Measurements from ENCODE around the gene RNLS.

The RNLS gene

GRCh38 chr10:88389456-88389855 is 193.7 kb downstream of the RNLS start:
- Histone ChIP-seq H3K27ac (ENCODE audit: extremely low read depth, low read depth, low read length) (no peak overlapping the region), H3K9me3 (ENCODE audit: control insufficient read depth, insufficient read depth, low read depth, low read length) (no peaks in the 10 kb centered on the region), H3K4me3 (ENCODE audit: low read depth, low read length) (no peak overlapping the region), H3K4me1 (ENCODE audit: control insufficient read depth, insufficient read depth, low read length) (peaks cover 27% of the 10 kb centered on the region), H3K36me3 (ENCODE audit: control insufficient read depth in 2 of 2, insufficient read depth in 1 of 2, low read length in 2 of 2) (no peaks in the 10 kb centered on the region)
- POLR2A ChIA-PET = interaction anchor here (1.3 kb wide), 1 partner anchor 527 kb away, joined by 4 read pairs; no protein-coding TSS in a partner anchor
- CTCF ChIA-PET = interaction anchor here (0.6 to 3.1 kb wide), 29 partner anchors 8 to 538 kb away, joined by 3 to 26 read pairs (median 4); no protein-coding TSS in a partner anchor
- TF ChIP-seq ZNF654 (tag by site-specific recombination; IDR thresholded peaks at IDR 0.05; ENCODE audit: low read depth) = peak; percentile 48
- no peak for TF ChIP-seq ZIC2 (tag by site-specific recombination; IDR thresholded peaks at IDR 0.05)

- peak overlapping the region; percentile 52; the same call in 1 of the 2 replicates for H3K27ac ChIP-seq (ENCODE audit: extremely low read depth, low read depth, low read length)
- ChIA-PET CTCF (interaction anchor here (0.7 to 3.1 kb wide), 13 partner anchors 10 to 616 kb away, joined by 3 to 26 read pairs (median 4); no protein-coding TSS in a partner anchor), POLR2A (interaction anchor here (1.6 kb wide), 1 partner anchor 525 kb away, joined by 10 read pairs; the partner anchor contains the start of genes KLLN and PTEN)
- TF ChIP-seq PRDM10 (tag by site-specific recombination; IDR thresholded peaks at IDR 0.05) (peak; percentile 55; the same call in 1 of the 2 replicates), ZXDB (tag by site-specific recombination; IDR thresholded peaks at IDR 0.05) (no peak)
- H3K36me3 ChIP-seq (ENCODE audit: control insufficient read depth in 2 of 2, insufficient read depth in 1 of 2, low read length in 2 of 2) = no peaks in the 10 kb centered on the region
- no peak overlapping the region for H3K4me3 ChIP-seq (ENCODE audit: low read depth, low read length)
- peaks cover 27% of the 10 kb centered on the region for H3K4me1 ChIP-seq (ENCODE audit: control insufficient read depth, insufficient read depth, low read length)
- H3K9me3 ChIP-seq (ENCODE audit: control insufficient read depth, insufficient read depth, low read depth, low read length) = no peaks in the 10 kb centered on the region
Observed at GRCh38 chr10:88388324-88388723, 194.8 kb downstream of the RNLS start.

- Histone ChIP-seq H3K27ac (ENCODE audit: extremely low read depth, low read depth, low read length) (peak overlapping the region; percentile 60), H3K9me3 (ENCODE audit: control insufficient read depth, insufficient read depth, low read depth, low read length) (no peaks in the 10 kb centered on the region), H3K36me3 (ENCODE audit: control insufficient read depth in 2 of 2, insufficient read depth in 1 of 2, low read length in 2 of 2) (no peaks in the 10 kb centered on the region; a peak in 1 of 3 replicates), H3K4me1 (ENCODE audit: control insufficient read depth, insufficient read depth, low read length) (peaks cover 27% of the 10 kb centered on the region), H3K4me3 (ENCODE audit: low read depth, low read length) (no peak overlapping the region)
- POLR2A ChIA-PET = interaction anchor here (0.7 to 1.6 kb wide), 3 partner anchors 207 to 525 kb away, joined by 3 to 12 read pairs (median 10); partner anchors contain the start of genes KLLN and PTEN
- CTCF ChIA-PET = interaction anchor here (0.7 to 1.9 kb wide), 3 partner anchors 165 to 536 kb away, joined by 3 to 8 read pairs (median 3); no protein-coding TSS in a partner anchor
- peak; percentile 62; the same call in 1 of the 2 replicates for TF ChIP-seq ZNF660 (tag by site-specific recombination; IDR thresholded peaks at IDR 0.05)
- TF ChIP-seq ZEB2 (tag by site-specific recombination; IDR thresholded peaks at IDR 0.05) = no peak
- 0 out of 2 replicates have a peak, but pooled peaks have one; percentile 16 for TF ChIP-seq ZNF366 (tag by site-specific recombination; conservative IDR thresholded peaks at IDR 0.05)
- TF ChIP-seq SP2 (tag by site-specific recombination; IDR thresholded peaks at IDR 0.05) = peak; percentile 69
- 0 out of 2 replicates have a peak, but pooled peaks have one; percentile 11 for TF ChIP-seq PRDM1 (tag by site-specific recombination; IDR thresholded peaks at IDR 0.05)
- no peak for TF ChIP-seq KLF7 (tag by site-specific recombination; IDR thresholded peaks at IDR 0.05; ENCODE audit: borderline replicate concordance)
- peak; percentile 70; the same call in 1 of the 2 replicates for TF ChIP-seq MZF1 (tag by site-specific recombination; IDR thresholded peaks at IDR 0.05; ENCODE audit: borderline replicate concordance)
- peak; percentile 94 for TF ChIP-seq PRDM10 (tag by site-specific recombination; IDR thresholded peaks at IDR 0.05)
- TF ChIP-seq ZNF23 (tag by site-specific recombination; IDR thresholded peaks at IDR 0.05; ENCODE audit: borderline replicate concordance) = no peak
- peak; percentile 16; the same call in 1 of the 2 replicates for TF ChIP-seq SP3 (tag by site-specific recombination; IDR thresholded peaks at IDR 0.05)
- peak; percentile 77 for TF ChIP-seq ZNF362 (tag by site-specific recombination; IDR thresholded peaks at IDR 0.05)
- no peak for TF ChIP-seq ZBTB7A (tag by site-specific recombination; IDR thresholded peaks at IDR 0.05; ENCODE audit: low read depth)
- TF ChIP-seq, protein P1, sequence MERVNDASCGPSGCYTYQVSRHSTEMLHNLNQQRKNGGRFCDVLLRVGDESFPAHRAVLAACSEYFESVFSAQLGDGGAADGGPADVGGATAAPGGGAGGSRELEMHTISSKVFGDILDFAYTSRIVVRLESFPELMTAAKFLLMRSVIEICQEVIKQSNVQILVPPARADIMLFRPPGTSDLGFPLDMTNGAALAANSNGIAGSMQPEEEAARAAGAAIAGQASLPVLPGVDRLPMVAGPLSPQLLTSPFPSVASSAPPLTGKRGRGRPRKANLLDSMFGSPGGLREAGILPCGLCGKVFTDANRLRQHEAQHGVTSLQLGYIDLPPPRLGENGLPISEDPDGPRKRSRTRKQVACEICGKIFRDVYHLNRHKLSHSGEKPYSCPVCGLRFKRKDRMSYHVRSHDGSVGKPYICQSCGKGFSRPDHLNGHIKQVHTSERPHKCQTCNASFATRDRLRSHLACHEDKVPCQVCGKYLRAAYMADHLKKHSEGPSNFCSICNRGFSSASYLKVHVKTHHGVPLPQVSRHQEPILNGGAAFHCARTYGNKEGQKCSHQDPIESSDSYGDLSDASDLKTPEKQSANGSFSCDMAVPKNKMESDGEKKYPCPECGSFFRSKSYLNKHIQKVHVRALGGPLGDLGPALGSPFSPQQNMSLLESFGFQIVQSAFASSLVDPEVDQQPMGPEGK (tag by site-specific recombination; IDR thresholded peaks at IDR 0.05) = peak; percentile 86
- peak; percentile 69; the same call in 1 of the 2 replicates for TF ChIP-seq ZNF335 (tag by site-specific recombination; conservative IDR thresholded peaks at IDR 0.05)
Observed at GRCh38 chr10:88386821-88387773, 196.0 kb downstream of the RNLS start.
